ENCODE measurements around the gene ABL1.

- TF ChIP-seq CTCF (IDR thresholded peaks at IDR 0.05) (no peak), EP300 (IDR thresholded peaks at IDR 0.05) (no peak), POLR2A (IDR thresholded peaks at IDR 0.05) (no peak)
Measured at GRCh38 chr9:130905125-130905901, 70.3 kb downstream of the ABL1 start.
